ENCODE measurements around the gene ZNF467. TPM values are rescaled to one million over a fixed set of nuclear protein-coding genes. Genes with fewer than 3 reads are reported as not detected.

ZNF467 gene
- total RNA-seq, 2 donors from 2014 or later, result 0.91 to 2.5 TPM

DNA sequence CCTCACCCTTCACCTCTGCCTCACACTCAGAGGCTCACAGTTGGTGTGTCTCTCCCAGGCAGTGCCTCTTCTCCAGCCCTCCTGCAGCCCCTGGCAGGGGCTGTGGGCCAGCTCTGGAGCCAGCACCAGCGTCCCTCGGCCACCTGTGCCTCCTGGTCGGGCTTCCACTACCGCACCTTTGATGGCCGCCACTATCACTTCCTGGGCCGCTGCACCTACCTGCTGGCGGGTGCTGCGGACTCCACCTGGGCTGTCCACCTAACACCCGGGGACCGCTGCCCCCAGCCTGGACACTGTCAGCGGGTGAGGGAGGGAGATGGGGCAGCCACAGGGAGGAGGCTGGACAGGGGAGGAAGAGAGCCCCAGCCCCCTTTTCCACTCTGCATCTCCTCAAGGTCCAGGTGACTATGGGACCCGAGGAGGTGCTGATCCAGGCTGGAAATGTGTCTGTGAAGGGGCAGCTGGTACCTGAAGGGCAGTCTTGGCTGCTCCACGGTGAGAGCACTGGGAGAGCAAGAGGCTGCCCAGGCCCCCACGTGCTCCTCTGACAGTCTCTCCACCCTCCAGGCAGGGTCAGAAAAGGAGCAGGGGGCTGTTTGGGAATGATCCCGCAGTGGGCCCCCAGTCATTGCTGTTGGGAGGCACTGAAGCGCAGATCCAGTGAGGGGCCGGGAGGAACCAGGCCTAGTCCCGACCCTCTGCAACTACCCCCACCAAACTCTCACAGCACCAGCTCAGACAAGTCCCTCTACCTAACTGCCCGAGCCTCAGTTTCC, 4.4 kb upstream of the ZNF467 start:
- peaks cover 6% of the 10 kb centered on the region for H3K4me1 Mint-ChIP-seq
- Histone ChIP-seq H3K4me3 (ENCODE audit: low read length) (no peak overlapping the region), H3K27me3 (ENCODE audit: control insufficient read depth, insufficient read depth, low read length, poor library complexity, severe bottlenecking) (peaks cover 20% of the 10 kb centered on the region), H3K27ac (ENCODE audit: low read depth, low read length) (no peak overlapping the region), H3K9me3 (ENCODE audit: control insufficient read depth, low read length) (no peaks in the 10 kb centered on the region), H3K4me1 (ENCODE audit: control insufficient read depth, insufficient read depth, low read length) (no peaks in the 10 kb centered on the region), H3K36me3 (ENCODE audit: control insufficient read depth, insufficient read depth, low read length) (no peaks in the 10 kb centered on the region), H3K9ac (ENCODE audit: extremely low read depth, low read length, poor library complexity, severe bottlenecking) (no peak overlapping the region)
- WGBS, 2 experiments (ENCODE audit: insufficient coverage in 1 of 2, insufficient read length in 1 of 2), result 68 to 90% methylated on average over 2 to 19 of the region's 19 CpGs
- no peaks in the 10 kb centered on the region for H3K9me3 Mint-ChIP-seq
- peaks cover 58% of the 10 kb centered on the region for H3K27me3 Mint-ChIP-seq (ENCODE audit: insufficient read depth)
- no peak overlapping the region for H3K4me3 Mint-ChIP-seq
- no peaks in the 10 kb centered on the region for H3K36me3 Mint-ChIP-seq (ENCODE audit: low read depth)
- TF ChIP-seq, protein P1, sequence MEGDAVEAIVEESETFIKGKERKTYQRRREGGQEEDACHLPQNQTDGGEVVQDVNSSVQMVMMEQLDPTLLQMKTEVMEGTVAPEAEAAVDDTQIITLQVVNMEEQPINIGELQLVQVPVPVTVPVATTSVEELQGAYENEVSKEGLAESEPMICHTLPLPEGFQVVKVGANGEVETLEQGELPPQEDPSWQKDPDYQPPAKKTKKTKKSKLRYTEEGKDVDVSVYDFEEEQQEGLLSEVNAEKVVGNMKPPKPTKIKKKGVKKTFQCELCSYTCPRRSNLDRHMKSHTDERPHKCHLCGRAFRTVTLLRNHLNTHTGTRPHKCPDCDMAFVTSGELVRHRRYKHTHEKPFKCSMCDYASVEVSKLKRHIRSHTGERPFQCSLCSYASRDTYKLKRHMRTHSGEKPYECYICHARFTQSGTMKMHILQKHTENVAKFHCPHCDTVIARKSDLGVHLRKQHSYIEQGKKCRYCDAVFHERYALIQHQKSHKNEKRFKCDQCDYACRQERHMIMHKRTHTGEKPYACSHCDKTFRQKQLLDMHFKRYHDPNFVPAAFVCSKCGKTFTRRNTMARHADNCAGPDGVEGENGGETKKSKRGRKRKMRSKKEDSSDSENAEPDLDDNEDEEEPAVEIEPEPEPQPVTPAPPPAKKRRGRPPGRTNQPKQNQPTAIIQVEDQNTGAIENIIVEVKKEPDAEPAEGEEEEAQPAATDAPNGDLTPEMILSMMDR (conservative IDR thresholded peaks at IDR 0.05), result no peak
- DNase-seq, result no peak
- H3K27ac Mint-ChIP-seq, result no peak overlapping the region

DNA sequence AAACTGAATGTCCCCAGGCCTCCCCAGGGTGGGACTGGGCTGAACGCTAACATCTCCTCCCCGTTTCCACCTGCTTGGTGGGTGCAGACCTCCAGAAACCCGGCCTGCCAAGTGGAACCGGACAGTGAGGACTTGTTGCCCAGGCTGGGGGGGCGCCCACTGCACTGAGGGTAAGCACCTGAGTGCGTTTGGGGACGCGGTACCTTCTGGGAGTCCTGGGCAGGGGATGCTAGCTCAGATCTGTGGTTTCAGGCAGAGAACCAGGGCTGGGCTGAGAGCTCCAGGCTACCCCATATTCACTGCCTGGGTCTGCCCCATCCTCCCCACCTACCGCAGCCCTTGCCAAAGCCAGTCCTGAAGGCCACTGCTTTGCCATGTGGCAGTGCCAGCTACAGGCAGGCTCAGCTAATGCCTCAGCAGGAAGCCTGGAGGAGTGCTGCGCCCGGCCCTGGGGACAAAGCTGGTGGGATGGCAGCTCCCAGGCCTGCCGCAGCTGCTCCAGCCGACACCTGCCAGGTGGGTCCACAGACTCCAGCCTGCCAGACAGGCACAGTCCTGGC, 3.5 kb upstream of the ZNF467 start:
- no peak for DNase-seq
- Histone ChIP-seq H3K4me1 (ENCODE audit: control insufficient read depth, insufficient read depth, low read length) (no peaks in the 10 kb centered on the region), H3K4me3 (ENCODE audit: low read length) (no peak overlapping the region), H3K9ac (ENCODE audit: extremely low read depth, low read length, poor library complexity, severe bottlenecking) (no peak overlapping the region), H3K9me3 (ENCODE audit: control insufficient read depth, low read length) (no peaks in the 10 kb centered on the region), H3K27me3 (ENCODE audit: control insufficient read depth, insufficient read depth, low read length, poor library complexity, severe bottlenecking) (peaks cover 20% of the 10 kb centered on the region), H3K36me3 (ENCODE audit: control insufficient read depth, insufficient read depth, low read length) (no peaks in the 10 kb centered on the region), H3K27ac (ENCODE audit: low read depth, low read length) (no peak overlapping the region)
- Mint-ChIP-seq H3K27ac (no peak overlapping the region), H3K36me3 (ENCODE audit: low read depth) (no peaks in the 10 kb centered on the region), H3K9me3 (no peaks in the 10 kb centered on the region), H3K4me3 (no peak overlapping the region), H3K27me3 (ENCODE audit: insufficient read depth) (peaks cover 53% of the 10 kb centered on the region), H3K4me1 (peaks cover 6% of the 10 kb centered on the region)
- 89 to 91% methylated on average over 12 to 13 of the region's 13 CpGs for WGBS, 2 experiments (ENCODE audit: insufficient coverage in 1 of 2, insufficient read length in 1 of 2)
- TF ChIP-seq, protein P1 (conservative IDR thresholded peaks at IDR 0.05), result no peak

DNA sequence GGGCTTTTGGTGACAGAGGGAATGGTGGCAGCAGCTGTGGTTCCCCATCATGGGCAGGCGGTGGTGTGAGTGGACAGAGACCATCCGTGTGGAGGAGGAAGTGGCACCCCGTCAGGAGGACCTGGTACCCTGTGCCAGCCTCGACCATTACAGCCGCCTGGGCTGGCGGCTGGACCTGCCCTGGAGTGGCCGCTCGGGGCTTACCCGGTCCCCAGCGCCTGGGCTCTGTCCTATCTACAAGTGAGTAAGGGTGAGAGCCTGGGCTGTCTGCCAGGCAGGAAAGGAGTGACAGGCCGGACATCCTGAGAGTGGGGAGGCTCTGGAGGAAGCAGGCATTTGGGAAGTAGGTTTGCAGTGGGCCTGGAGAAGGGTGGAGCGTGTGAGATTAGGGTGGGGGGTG, 2.9 kb upstream of the ZNF467 start:
- peaks cover 6% of the 10 kb centered on the region for H3K4me1 Mint-ChIP-seq
- WGBS, 2 experiments (ENCODE audit: insufficient coverage in 1 of 2, insufficient read length in 1 of 2), result 87 to 90% methylated on average over 2 to 12 of the region's 12 CpGs
- Histone ChIP-seq H3K27ac (ENCODE audit: low read depth, low read length) (no peak overlapping the region), H3K9me3 (ENCODE audit: control insufficient read depth, low read length) (no peaks in the 10 kb centered on the region), H3K4me1 (ENCODE audit: control insufficient read depth, insufficient read depth, low read length) (no peaks in the 10 kb centered on the region), H3K27me3 (ENCODE audit: control insufficient read depth, insufficient read depth, low read length, poor library complexity, severe bottlenecking) (peaks cover 20% of the 10 kb centered on the region), H3K4me3 (ENCODE audit: low read length) (no peak overlapping the region), H3K9ac (ENCODE audit: extremely low read depth, low read length, poor library complexity, severe bottlenecking) (no peak overlapping the region), H3K36me3 (ENCODE audit: control insufficient read depth, insufficient read depth, low read length) (no peaks in the 10 kb centered on the region)
- no peak overlapping the region for H3K4me3 Mint-ChIP-seq
- TF ChIP-seq, protein P1 (conservative IDR thresholded peaks at IDR 0.05), result no peak
- no peaks in the 10 kb centered on the region for H3K36me3 Mint-ChIP-seq (ENCODE audit: low read depth)
- DNase-seq, result no peak
- no peak overlapping the region for H3K27ac Mint-ChIP-seq
- H3K27me3 Mint-ChIP-seq (ENCODE audit: insufficient read depth), result peaks cover 53% of the 10 kb centered on the region
- H3K9me3 Mint-ChIP-seq, result no peaks in the 10 kb centered on the region

All from endodermal cell (in vitro differentiated cells).